ENCODE data around the gene KNOP1.

DNA sequence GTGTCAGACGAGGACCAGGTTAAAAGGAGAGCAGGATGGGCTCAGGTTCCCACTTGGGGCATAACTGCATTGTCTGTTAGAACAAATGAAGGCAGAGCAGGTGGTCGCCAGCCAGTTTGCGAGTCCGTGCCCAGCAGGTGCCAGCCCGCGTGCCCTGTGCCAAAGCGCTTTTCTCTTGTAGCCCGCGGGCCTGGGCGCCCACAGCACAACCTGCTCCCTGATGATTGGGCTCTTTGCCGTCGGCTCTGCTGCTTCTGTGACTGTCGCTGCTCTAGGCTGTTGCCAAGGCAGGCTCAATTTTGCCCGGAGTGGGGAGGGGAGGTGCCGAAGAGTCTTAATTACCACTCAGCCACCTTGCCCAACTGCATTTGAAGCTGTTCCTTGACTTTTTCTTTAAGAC lies 21.1 kb downstream of the KNOP1 start:
- TF ChIP-seq EZH2phosphoT487 (IDR thresholded peaks at IDR 0.05; ENCODE audit: borderline replicate concordance, low read depth, low read length) = no peak
- TF ChIP-seq, protein P1, sequence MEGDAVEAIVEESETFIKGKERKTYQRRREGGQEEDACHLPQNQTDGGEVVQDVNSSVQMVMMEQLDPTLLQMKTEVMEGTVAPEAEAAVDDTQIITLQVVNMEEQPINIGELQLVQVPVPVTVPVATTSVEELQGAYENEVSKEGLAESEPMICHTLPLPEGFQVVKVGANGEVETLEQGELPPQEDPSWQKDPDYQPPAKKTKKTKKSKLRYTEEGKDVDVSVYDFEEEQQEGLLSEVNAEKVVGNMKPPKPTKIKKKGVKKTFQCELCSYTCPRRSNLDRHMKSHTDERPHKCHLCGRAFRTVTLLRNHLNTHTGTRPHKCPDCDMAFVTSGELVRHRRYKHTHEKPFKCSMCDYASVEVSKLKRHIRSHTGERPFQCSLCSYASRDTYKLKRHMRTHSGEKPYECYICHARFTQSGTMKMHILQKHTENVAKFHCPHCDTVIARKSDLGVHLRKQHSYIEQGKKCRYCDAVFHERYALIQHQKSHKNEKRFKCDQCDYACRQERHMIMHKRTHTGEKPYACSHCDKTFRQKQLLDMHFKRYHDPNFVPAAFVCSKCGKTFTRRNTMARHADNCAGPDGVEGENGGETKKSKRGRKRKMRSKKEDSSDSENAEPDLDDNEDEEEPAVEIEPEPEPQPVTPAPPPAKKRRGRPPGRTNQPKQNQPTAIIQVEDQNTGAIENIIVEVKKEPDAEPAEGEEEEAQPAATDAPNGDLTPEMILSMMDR (conservative IDR thresholded peaks at IDR 0.05; ENCODE audit: low read length) = no peak

All from OCI-LY7 (cell line).